Breast epithelium (tissue), 4 donors: ENCODE data around the gene NDUFAF2. TPM values are rescaled to one million over a fixed set of nuclear protein-coding genes. Genes with fewer than 3 reads are reported as not detected.

Experiments used
- DNase-seq, 2 donors: peaks; one replicate each; pipeline ENCODE4 v3.0.0-alpha.2; 2019; ENCODE audit warnings: low spot score in 2 of 2
- H3K27ac ChIP-seq, 2 donors: fragments of 200-600 bp; sonication (generic) in 1 of 2; one replicate each; pipeline ENCODE4 v1.5.1; 2016 to 2019; ENCODE audit warnings: mild to moderate bottlenecking in 1 of 2
- H3K27me3 ChIP-seq, 2 donors: fragments of 200-600 bp; sonication (generic) in 1 of 2; one replicate each; pipeline versions ENCODE4 v1.5.1 to v1.6.0; 2017 to 2019; ENCODE audit warnings: control low read depth in 1 of 2, mild to moderate bottlenecking in 1 of 2
- H3K36me3 ChIP-seq: fragments of 200-600 bp; one replicate; pipeline ENCODE4 v1.5.1; 2019
- H3K4me1 ChIP-seq, 2 donors: fragments of 200-600 bp; sonication (generic); one replicate each; pipeline ENCODE4 v1.5.1; 2016 to 2019; ENCODE audit warnings: control low read depth in 1 of 2
- H3K4me3 ChIP-seq, 3 donors: fragments of 200-600 bp; sonication (generic); 1 replicate in 2 of 3; 2 replicates in 1 of 3; pipeline ENCODE4 v1.5.1; 2016 to 2019; ENCODE audit warnings: mild to moderate bottlenecking in 3 of 3, moderate library complexity in 2 of 3
- H3K9me3 ChIP-seq, 2 donors: fragments of 200-600 bp; sonication (generic) in 1 of 2; one replicate each; pipeline ENCODE4 v1.5.1; 2016 to 2019; ENCODE audit warnings: control low read depth in 1 of 2
- CTCF ChIP-seq, 3 donors: fragments of 450-650 bp; IDR thresholded peaks; one replicate each; pipeline ENCODE4 v1.5.1; 2016 to 2017; ENCODE audit warnings: antibody characterized with exemption in 3 of 3, mild to moderate bottlenecking in 3 of 3, moderate library complexity in 3 of 3
- POLR2A ChIP-seq: fragments of 450-650 bp; IDR thresholded peaks from one replicate; pipeline ENCODE4 v1.6.1; 2016; ENCODE audit warnings: antibody characterized with exemption, mild to moderate bottlenecking, moderate library complexity
- POLR2AphosphoS5 ChIP-seq, 3 donors: sonication (generic); formaldehyde crosslinking; IDR thresholded peaks; one replicate each; pipeline ENCODE4 v1.6.1; 2017; ENCODE audit warnings: antibody characterized with exemption in 3 of 3
- intact Hi-C: fragments of 100-400 bp; cut with DNase I; formaldehyde crosslinking; loops from one replicate; pipeline ENCODE4 v1.15.1; 2023; ENCODE audit warnings: low total_unique reads
- total RNA-seq, 3 donors: library from RNA; depleted of rRNA; stranded (reverse); fragments of >200 nt; gene quantifications; one replicate each; pipeline ENCODE4 v1.1.0, GENCODE V29; 2016

Gene NDUFAF2
- total RNA-seq, 3 donors from 2014 or later = 14.9 to 22.6 (median 19.8) TPM

GRCh38 chr5:61098251-61098995 is 153.4 kb downstream of the NDUFAF2 start:
- Histone ChIP-seq H3K27ac (no peak overlapping the region), H3K4me1 (no peaks in the 10 kb centered on the region), H3K4me3 (no peak overlapping the region), H3K27me3 (no peaks in the 10 kb centered on the region), H3K36me3 (no peaks in the 10 kb centered on the region), H3K9me3 (no peaks in the 10 kb centered on the region)
- intact Hi-C loops = no loop called here
- no peak for DNase-seq
- TF ChIP-seq POLR2A = no peak
- no peak for TF ChIP-seq POLR2AphosphoS5 (IDR thresholded peaks at IDR 0.05)
- no peak for TF ChIP-seq CTCF (IDR thresholded peaks at IDR 0.05)

- no peaks in the 10 kb centered on the region for H3K36me3 ChIP-seq
- H3K9me3 ChIP-seq = no peaks in the 10 kb centered on the region
- no peak overlapping the region for H3K27ac ChIP-seq
- intact Hi-C loops = no loop called here
- H3K4me3 ChIP-seq = no peak overlapping the region
- DNase-seq = no peak
- H3K27me3 ChIP-seq = no peaks in the 10 kb centered on the region
- H3K4me1 ChIP-seq = no peaks in the 10 kb centered on the region
- TF ChIP-seq CTCF (IDR thresholded peaks at IDR 0.05) (no peak), POLR2AphosphoS5 (IDR thresholded peaks at IDR 0.05) (no peak), POLR2A (no peak)
Observed at GRCh38 chr5:61100437-61100836, 155.4 kb downstream of the NDUFAF2 start.

- H3K36me3 ChIP-seq = no peaks in the 10 kb centered on the region
Observed at GRCh38 chr5:61114441-61114840, 169.4 kb downstream of the NDUFAF2 start.

GRCh38 chr5:61115968-61116367 is 171.0 kb downstream of the NDUFAF2 start:
- intact Hi-C loops = no loop called here
- Histone ChIP-seq H3K4me3 (no peak overlapping the region), H3K9me3 (no peaks in the 10 kb centered on the region), H3K27me3 (no peaks in the 10 kb centered on the region), H3K27ac (no peak overlapping the region), H3K36me3 (no peaks in the 10 kb centered on the region), H3K4me1 (no peaks in the 10 kb centered on the region)
- TF ChIP-seq CTCF (IDR thresholded peaks at IDR 0.05) (no peak), POLR2AphosphoS5 (IDR thresholded peaks at IDR 0.05) (no peak), POLR2A (no peak)
- DNase-seq = no peak

More at GRCh38 chr5:61114441-61114840, 169.4 kb downstream of the NDUFAF2 start:
- no peaks in the 10 kb centered on the region for H3K4me1 ChIP-seq
- no peak for DNase-seq
- H3K4me3 ChIP-seq = no peak overlapping the region
- no peak for TF ChIP-seq CTCF (IDR thresholded peaks at IDR 0.05)
- TF ChIP-seq POLR2A = no peak
- no peak for TF ChIP-seq POLR2AphosphoS5 (IDR thresholded peaks at IDR 0.05)
- H3K9me3 ChIP-seq = no peaks in the 10 kb centered on the region
- intact Hi-C loops = no loop called here
- H3K27ac ChIP-seq = no peak overlapping the region
- no peaks in the 10 kb centered on the region for H3K27me3 ChIP-seq

GRCh38 chr5:61119066-61119465 is 174.1 kb downstream of the NDUFAF2 start:
- H3K27me3 ChIP-seq = no peaks in the 10 kb centered on the region
- H3K36me3 ChIP-seq = no peaks in the 10 kb centered on the region
- H3K9me3 ChIP-seq = no peaks in the 10 kb centered on the region
- H3K27ac ChIP-seq = no peak overlapping the region
- DNase-seq = no peak
- TF ChIP-seq POLR2AphosphoS5 (IDR thresholded peaks at IDR 0.05) (no peak), POLR2A (no peak), CTCF (IDR thresholded peaks at IDR 0.05) (no peak)
- H3K4me1 ChIP-seq = no peaks in the 10 kb centered on the region
- intact Hi-C loops = no loop called here
- no peak overlapping the region for H3K4me3 ChIP-seq
